Tibial nerve (tissue), 4 donors: ENCODE data around the gene RABL3.
"Not testable (repeated sequence)": the region's sequence is repeated elsewhere in the genome, so short reads cannot be mapped to it uniquely, and the experiment has no call there.

Source experiments
- EP300 ChIP-seq, 2 donors: sonication (generic); formaldehyde crosslinking; IDR thresholded peaks; one replicate each; pipeline ENCODE4 v1.6.1; 2017; ENCODE audit warnings: antibody characterized with exemption in 2 of 2, mild to moderate bottlenecking in 1 of 2
- POLR2A ChIP-seq, 2 donors: fragments of 450-650 bp; IDR thresholded peaks; one replicate each; pipeline ENCODE4 v1.6.1; 2017; ENCODE audit warnings: antibody characterized with exemption in 2 of 2, mild to moderate bottlenecking in 2 of 2, moderate library complexity in 2 of 2
- TF ChIP-seq, protein P1 (sequence below), 5 experiments: fragments of 200-600 bp in 3 of 5; fragments of 450-650 bp in 2 of 5; sonication (generic) in 3 of 5; IDR thresholded peaks; one replicate each; pipeline ENCODE4 v1.5.1; 2016 to 2019; ENCODE audit warnings: antibody characterized with exemption in 5 of 5, mild to moderate bottlenecking in 3 of 5, moderate library complexity in 2 of 5

DNA sequence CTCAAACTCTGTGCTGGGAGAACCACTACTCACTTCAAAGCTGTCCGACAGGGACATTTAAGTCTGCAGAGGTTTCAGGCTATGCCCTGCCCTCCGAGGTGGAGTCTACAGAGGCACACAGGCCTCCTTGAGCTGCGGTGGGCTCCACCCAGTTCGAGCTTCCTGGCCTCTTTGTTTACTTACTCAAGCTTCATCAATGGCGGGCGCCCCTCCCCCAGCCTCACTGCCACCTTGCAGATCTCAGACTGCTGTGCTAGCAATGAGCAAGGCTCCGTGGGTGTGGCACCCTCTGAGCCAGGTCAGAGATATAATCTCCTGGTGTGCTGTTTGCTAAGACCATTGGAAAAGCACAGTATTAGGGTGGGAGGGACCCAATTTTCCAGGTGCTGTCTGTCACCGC, 4.3 kb downstream of the RABL3 start:
- TF ChIP-seq, protein P1, sequence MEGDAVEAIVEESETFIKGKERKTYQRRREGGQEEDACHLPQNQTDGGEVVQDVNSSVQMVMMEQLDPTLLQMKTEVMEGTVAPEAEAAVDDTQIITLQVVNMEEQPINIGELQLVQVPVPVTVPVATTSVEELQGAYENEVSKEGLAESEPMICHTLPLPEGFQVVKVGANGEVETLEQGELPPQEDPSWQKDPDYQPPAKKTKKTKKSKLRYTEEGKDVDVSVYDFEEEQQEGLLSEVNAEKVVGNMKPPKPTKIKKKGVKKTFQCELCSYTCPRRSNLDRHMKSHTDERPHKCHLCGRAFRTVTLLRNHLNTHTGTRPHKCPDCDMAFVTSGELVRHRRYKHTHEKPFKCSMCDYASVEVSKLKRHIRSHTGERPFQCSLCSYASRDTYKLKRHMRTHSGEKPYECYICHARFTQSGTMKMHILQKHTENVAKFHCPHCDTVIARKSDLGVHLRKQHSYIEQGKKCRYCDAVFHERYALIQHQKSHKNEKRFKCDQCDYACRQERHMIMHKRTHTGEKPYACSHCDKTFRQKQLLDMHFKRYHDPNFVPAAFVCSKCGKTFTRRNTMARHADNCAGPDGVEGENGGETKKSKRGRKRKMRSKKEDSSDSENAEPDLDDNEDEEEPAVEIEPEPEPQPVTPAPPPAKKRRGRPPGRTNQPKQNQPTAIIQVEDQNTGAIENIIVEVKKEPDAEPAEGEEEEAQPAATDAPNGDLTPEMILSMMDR (IDR thresholded peaks at IDR 0.05): not testable (repeated sequence)
- TF ChIP-seq POLR2A, EP300 (IDR thresholded peaks at IDR 0.05): not testable (repeated sequence)
